Smooth muscle cell of trachea (primary cell): Measurements from ENCODE around the gene MEX3A. TPM values are rescaled to one million over a fixed set of nuclear protein-coding genes. Genes with fewer than 3 reads are reported as not detected.

Experiments used
- total RNA-seq: library from RNA; depleted of rRNA; stranded (reverse); fragments of >200 nt; gene quantifications from 2 replicates; pipeline ENCODE4 v1.2.1, GENCODE V29; 2014

MEX3A gene, protein sequence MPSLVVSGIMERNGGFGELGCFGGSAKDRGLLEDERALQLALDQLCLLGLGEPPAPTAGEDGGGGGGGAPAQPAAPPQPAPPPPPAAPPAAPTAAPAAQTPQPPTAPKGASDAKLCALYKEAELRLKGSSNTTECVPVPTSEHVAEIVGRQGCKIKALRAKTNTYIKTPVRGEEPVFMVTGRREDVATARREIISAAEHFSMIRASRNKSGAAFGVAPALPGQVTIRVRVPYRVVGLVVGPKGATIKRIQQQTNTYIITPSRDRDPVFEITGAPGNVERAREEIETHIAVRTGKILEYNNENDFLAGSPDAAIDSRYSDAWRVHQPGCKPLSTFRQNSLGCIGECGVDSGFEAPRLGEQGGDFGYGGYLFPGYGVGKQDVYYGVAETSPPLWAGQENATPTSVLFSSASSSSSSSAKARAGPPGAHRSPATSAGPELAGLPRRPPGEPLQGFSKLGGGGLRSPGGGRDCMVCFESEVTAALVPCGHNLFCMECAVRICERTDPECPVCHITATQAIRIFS
- total RNA-seq: 0.73 and 2.0 TPM in 2 replicates

DNA sequence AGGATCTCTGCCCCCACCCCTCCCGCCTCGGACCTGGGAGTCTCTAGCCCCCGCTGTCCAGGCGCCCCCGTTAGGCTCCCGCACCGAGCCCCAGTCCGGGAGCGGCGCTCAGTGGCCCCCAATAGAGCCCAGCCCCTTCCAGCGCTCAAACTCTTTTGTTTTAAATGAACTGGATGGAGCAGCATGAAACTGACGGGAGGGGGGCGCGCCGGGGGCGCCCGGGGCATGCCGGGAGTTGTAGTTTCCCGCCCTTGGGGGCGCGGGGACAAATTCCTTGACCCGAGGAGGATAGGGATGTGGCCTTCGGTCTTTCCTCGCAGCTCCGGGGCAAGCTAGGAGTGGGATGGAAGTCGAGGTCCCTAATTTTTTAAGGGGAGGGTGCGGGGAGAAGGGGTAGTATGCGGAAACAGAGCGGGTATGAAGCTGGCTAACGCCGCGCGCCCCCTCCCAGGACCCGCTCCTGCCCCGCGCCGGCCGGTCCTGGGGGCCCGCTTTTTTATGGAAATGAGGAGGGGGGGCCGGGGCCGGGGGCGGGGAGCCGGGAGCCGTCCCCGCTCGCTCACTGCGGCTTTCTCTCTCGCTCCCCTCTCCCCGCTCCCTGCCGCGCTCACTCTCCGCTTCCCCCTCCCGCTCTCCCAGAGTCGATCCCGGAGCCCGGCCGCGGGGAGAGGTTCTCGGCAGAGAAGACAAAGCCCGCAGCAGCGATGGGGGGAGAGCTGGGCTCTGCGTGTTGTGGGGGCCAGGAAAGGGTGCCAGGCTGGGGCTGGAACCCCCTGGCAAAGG lies at the start of gene MEX3A:
MEX3A (minus strand) TSS at position 157 of the 783 bp plus-strand sequence. CDS start 467 bp downstream, outside the sequence.

DNA sequence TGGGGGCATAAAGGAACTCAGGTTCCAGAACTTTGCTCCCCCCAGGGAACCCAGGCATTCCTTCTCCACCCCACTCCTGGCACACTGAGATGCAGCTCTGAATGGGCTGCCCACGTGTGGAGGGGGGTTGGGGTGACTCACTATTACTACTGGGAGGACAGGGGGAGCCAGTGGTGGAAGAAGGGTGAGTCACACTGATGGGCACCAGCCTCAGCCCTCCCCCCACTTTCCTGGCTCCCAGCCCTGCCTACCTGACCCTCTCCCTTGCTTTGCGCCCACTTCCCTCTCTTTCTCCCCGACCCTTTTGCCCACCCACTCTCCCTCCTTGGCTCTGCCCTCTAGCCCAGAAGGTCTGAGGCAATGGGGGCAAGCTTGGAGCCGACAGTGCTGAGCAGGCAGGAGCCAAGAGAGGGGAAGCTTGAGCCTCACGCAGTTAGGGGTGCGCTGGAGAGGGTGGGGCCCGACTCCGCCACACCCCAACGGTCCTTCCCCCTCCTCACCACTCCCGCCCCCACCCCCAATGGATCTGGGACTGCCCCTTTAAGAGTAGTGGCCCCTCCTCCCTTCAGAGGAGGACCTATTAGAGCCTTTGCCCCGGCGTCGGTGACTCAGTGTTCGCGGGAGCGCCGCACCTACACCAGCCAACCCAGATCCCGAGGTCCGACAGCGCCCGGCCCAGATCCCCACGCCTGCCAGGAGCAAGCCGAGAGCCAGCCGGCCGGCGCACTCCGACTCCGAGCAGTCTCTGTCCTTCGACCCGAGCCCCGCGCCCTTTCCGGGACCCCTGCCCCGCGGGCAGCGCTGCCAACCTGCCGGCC lies 32.0 kb upstream of the MEX3A start, which contains the start of gene LMNA:
LMNA (plus strand) TSS at position 611 of the 818 bp plus-strand sequence. CDS start 208 bp downstream, outside the sequence.

DNA sequence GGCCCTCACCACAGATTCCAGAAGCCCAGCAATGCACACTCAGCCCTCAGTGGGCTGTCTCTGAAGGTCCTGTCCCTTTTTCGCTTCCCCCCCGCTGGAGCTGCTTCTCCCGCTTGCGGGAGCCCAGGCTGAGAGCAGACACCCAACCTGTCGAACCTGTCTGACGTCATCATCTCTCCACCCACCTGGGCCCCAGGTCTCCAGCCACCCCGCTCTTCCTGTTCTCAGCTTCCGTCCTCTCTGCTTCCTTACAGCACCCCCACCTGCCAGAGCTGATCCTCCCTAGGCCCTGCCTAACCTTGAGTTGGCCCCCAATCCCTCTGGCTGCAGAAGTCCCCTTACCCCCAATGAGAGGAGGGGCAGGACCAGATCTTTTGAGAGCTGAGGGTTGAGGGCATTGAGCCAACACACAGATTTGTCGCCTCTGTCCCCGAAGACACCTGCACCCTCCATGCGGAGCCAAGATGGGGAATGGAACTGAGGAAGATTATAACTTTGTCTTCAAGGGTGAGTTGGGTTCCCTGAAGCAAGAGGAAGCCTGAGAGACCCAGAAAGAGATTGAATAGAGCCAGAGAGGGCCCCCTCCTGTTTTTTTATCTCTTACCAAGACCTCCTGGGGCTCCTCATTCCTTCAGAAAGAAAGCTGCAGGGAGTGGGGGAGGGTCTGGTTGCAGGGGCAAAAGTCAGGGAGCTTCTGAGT lies 21.2 kb downstream of the MEX3A start, which contains the start of gene RAB25:
RAB25 (plus strand) TSS at position 224 of the 700 bp plus-strand sequence; CDS start at position 465, 241 bp downstream.

DNA sequence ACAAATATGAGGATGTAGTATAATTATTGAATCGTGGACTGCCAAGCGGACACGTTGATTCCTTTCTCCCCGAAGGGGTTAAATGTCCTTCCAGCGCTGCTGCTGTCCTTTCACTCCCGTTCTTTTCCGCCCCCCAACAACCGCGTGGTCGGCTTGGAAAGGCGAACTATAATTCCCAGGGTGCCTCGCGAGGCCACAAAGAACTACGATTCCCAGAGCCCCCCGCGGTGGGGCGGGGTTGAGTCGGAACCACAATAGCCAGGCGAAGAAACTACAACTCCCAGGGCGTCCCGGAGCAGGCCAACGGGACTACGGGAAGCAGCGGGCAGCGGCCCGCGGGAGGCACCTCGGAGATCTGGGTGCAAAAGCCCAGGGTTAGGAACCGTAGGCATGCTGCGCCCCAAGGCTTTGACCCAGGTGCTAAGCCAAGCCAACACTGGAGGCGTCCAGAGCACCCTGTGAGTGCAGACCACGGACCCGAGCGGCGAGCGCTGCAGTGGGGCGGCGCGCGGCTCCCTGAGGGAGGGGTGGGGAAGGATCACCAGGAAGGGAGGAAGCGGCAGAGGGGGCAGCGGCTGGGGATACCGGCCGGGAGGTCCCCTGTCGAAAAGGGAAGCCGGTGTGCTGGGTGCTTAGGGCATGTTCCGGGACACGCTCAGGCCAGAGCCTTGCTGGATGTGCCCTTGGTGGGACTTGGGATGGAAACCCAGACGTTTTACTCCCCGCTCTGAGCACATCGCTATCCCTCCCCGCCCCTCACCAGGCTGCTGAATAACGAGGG lies 27.6 kb downstream of the MEX3A start, which contains the start of gene LAMTOR2:
LAMTOR2 (plus strand) TSS at position 283 of the 781 bp plus-strand sequence; CDS start at position 391, 108 bp downstream.

DNA sequence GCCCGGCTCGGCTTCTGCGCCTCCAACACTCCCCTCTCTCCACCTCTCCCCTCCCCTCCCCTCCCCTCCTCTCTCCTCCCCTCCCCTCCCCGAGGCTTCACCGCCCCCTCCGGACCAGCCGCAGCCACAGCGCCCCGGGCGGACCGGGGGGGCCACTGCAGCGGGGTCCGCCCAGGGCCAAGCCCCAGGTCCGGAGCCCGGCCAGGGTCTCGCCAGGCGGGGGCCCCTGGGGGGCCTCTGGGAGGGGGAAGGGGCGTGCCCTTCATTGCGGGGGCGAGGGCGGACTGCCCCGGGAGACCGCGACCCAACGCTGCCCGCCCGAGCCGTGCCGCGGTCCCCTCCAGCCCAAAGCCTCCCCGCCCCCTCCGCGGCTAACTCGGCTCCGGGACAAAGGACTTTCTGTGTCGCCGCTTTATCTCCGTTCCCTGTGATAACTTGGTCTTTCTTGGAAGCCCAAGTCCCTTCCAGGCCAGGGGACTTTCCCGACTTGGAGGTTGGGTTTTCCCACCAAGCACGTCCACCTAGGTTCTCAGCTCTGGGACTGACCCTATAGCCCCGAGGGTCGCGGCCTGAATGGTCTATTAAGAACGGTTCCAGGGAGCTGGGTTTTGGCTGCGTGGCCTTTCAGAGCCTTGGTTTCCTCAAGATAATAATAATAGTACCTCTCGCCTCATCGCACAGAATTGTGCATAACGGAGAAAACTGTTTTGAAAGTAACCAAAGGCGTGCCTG lies 28.3 kb downstream of the MEX3A start, which contains the start of gene UBQLN4:
UBQLN4 (minus strand) TSS at position 31 of the 732 bp plus-strand sequence. CDS start 97 bp downstream, outside the sequence.

Other genes starting within 250 kb of the MEX3A start
- 30.8 and 34.9 TPM in 2 replicates for gene GON4L, start 225.3 kb downstream of the MEX3A start, total RNA-seq
- 50.8 and 57.1 TPM in 2 replicates for gene SYT11, start 222.9 kb downstream of the MEX3A start, total RNA-seq
- 33.4 and 49.2 TPM in 2 replicates for gene RIT1, start 171.1 kb downstream of the MEX3A start, total RNA-seq
- gene KHDC4, start 148.1 kb downstream of the MEX3A start, total RNA-seq: 23.1 and 26.5 TPM in 2 replicates
- not detected in 2 replicates for gene RXFP4, start 140.8 kb downstream of the MEX3A start, total RNA-seq
- 109 and 173 TPM in 2 replicates for gene ARHGEF2, start 103.9 kb downstream of the MEX3A start, total RNA-seq
- 512 and 711 TPM in 2 replicates for gene SSR2, start 61.5 kb downstream of the MEX3A start, total RNA-seq
- 10.9 and 12.9 TPM in 2 replicates for gene UBQLN4, start 28.7 kb downstream of the MEX3A start, total RNA-seq
- gene LAMTOR2, start 27.7 kb downstream of the MEX3A start, total RNA-seq: 49.6 and 72.1 TPM in 2 replicates
- gene RAB25, start 21.3 kb downstream of the MEX3A start, total RNA-seq: not detected in 2 replicates
- 2,363 and 2,796 TPM in 2 replicates for gene LMNA, start 32.2 kb upstream of the MEX3A start, total RNA-seq
- 1.7 and 1.8 TPM in 2 replicates for gene SEMA4A, start 71.1 kb upstream of the MEX3A start, total RNA-seq
- 7.7 and 8.1 TPM in 2 replicates for gene SLC25A44, start 111.6 kb upstream of the MEX3A start, total RNA-seq
- gene PMF1, start 130.5 kb upstream of the MEX3A start, total RNA-seq: 23.8 and 54.4 TPM in 2 replicates
- 0.83 TPM in 1 of 2 replicates, not detected in the other for gene BGLAP, start 159.7 kb upstream of the MEX3A start, total RNA-seq
- 0.29 and 0.66 TPM in 2 replicates for gene PAQR6, start 165.6 kb upstream of the MEX3A start, total RNA-seq
- gene SMG5, start 200.4 kb upstream of the MEX3A start, total RNA-seq: 40.3 and 68.3 TPM in 2 replicates
- 1.3 and 3.0 TPM in 2 replicates for gene TMEM79, start 201.9 kb upstream of the MEX3A start, total RNA-seq
- 79.4 and 138 TPM in 2 replicates for gene GLMP, start 213.2 kb upstream of the MEX3A start, total RNA-seq
- not detected in 2 replicates for gene VHLL, start 216.8 kb upstream of the MEX3A start, total RNA-seq